ENCODE measurements around the gene TSPAN19. TPM values are rescaled to one million over a fixed set of nuclear protein-coding genes. Genes with fewer than 3 reads are reported as not detected.

Gene TSPAN19
- total and polyA plus RNA-seq, 8 donors, result 0.15 to 0.57 (median 0.44) TPM; not detected in 4

- intact Hi-C loops (cut with DNase I), result no loop called here
- Histone ChIP-seq H3K9me3 (no peaks in the 10 kb centered on the region), H3K4me1 (no peaks in the 10 kb centered on the region), H3K4me3 (no peak overlapping the region), H3K27me3 (peaks cover 0 to 3% (median 0%) of the 10 kb centered on the region in 4 donors), H3K27ac (no peak overlapping the region), H3K36me3 (no peaks in the 10 kb centered on the region)
- DNase-seq, result no peak
- TF ChIP-seq, protein P1, sequence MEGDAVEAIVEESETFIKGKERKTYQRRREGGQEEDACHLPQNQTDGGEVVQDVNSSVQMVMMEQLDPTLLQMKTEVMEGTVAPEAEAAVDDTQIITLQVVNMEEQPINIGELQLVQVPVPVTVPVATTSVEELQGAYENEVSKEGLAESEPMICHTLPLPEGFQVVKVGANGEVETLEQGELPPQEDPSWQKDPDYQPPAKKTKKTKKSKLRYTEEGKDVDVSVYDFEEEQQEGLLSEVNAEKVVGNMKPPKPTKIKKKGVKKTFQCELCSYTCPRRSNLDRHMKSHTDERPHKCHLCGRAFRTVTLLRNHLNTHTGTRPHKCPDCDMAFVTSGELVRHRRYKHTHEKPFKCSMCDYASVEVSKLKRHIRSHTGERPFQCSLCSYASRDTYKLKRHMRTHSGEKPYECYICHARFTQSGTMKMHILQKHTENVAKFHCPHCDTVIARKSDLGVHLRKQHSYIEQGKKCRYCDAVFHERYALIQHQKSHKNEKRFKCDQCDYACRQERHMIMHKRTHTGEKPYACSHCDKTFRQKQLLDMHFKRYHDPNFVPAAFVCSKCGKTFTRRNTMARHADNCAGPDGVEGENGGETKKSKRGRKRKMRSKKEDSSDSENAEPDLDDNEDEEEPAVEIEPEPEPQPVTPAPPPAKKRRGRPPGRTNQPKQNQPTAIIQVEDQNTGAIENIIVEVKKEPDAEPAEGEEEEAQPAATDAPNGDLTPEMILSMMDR (IDR thresholded peaks at IDR 0.05), result no peak
- FAIRE-seq, result no peak
- no peak for ATAC-seq
Observed at GRCh38 chr12:85043829-85044228, 7.8 kb upstream of the TSPAN19 start.

- WGBS, 2 donors, result 15 to 23% methylated on average over 1 of the region's 1 CpG
- intact Hi-C loops (cut with DNase I), result no loop called here
- no peaks in the 10 kb centered on the region for H3K27me3 ChIP-seq
- TF ChIP-seq, protein P1 (IDR thresholded peaks at IDR 0.05), result no peak
- DNase-seq, result no peak
- H3K36me3 ChIP-seq, result no peaks in the 10 kb centered on the region
- H3K4me3 ChIP-seq, result no peak overlapping the region
- H3K9me3 ChIP-seq, result no peaks in the 10 kb centered on the region
- no peak for FAIRE-seq
- no peak for ATAC-seq
- H3K4me1 ChIP-seq, result no peaks in the 10 kb centered on the region
- no peak overlapping the region for H3K27ac ChIP-seq
Observed at GRCh38 chr12:85041395-85041794, 5.3 kb upstream of the TSPAN19 start.

DNA sequence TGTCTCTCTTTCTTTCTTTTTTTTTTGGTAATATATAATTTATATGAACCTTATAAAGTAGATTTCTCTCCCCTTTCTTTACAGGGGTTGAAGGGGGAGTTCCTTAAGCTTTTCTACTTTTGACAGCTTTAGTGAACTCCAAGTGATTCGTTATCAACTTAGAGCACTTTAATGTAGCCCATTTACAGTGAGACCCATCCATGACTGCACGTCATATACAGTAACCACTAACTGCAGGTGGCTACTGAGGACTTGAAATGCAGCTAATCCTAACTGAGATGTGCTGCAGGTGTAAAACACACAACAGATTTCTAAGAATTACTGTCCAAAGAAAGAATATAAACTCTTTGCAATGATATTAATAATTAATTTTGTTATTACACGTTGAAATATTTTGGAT, 656 bp upstream of the TSPAN19 start:
- peak overlapping the region; percentile 20 to 59 (median 44) for H3K4me3 ChIP-seq
- H3K9me3 ChIP-seq, result no peaks in the 10 kb centered on the region
- H3K27ac ChIP-seq, result no peak overlapping the region
- H3K36me3 ChIP-seq, result no peaks in the 10 kb centered on the region
- H3K4me1 ChIP-seq, result no peaks in the 10 kb centered on the region
- no peak for DNase-seq
- H3K27me3 ChIP-seq, result no peaks in the 10 kb centered on the region
- intact Hi-C loops (cut with DNase I), result no loop called here
- TF ChIP-seq, protein P1 (IDR thresholded peaks at IDR 0.05), result no peak
- WGBS, 2 donors, result 7 to 8% methylated on average over 3 of the region's 3 CpGs
- peak in 3 of 4 donors; percentile 29 to 47 (median 34) for ATAC-seq
- FAIRE-seq, result no peak

- Histone ChIP-seq H3K36me3 (no peaks in the 10 kb centered on the region), H3K27me3 (peaks cover 0 to 8% (median 0%) of the 10 kb centered on the region in 4 donors), H3K27ac (no peak overlapping the region), H3K4me1 (no peaks in the 10 kb centered on the region), H3K9me3 (no peaks in the 10 kb centered on the region), H3K4me3 (no peak overlapping the region)
- intact Hi-C loops (cut with DNase I), result loop anchor here (5.0 to 10.0 kb wide), 2 partner anchors 152 to 165 kb away; no protein-coding TSS in a partner anchor
- ATAC-seq (peak; percentile 55 to 60 (median 58)), DNase-seq (no peak), FAIRE-seq (peak; percentile 91)
- TF ChIP-seq, protein P1 (IDR thresholded peaks at IDR 0.05), result peak in 3 of 4 donors; percentile 29 to 47 (median 34)
Observed at GRCh38 chr12:85029456-85029855, 6.6 kb downstream of the TSPAN19 start.

- FAIRE-seq (no peak), ATAC-seq (no peak)
Observed at GRCh38 chr12:85018098-85018497, 18.0 kb downstream of the TSPAN19 start.

More at GRCh38 chr12:85018098-85018497, 18.0 kb downstream of the TSPAN19 start:
- TF ChIP-seq, protein P1 (IDR thresholded peaks at IDR 0.05), result no peak
- intact Hi-C loops (cut with DNase I), result no loop called here
- 8 to 11% methylated on average over 2 of the region's 2 CpGs for WGBS, 2 donors
- Histone ChIP-seq H3K9me3 (no peaks in the 10 kb centered on the region), H3K4me3 (no peak overlapping the region), H3K27ac (no peak overlapping the region), H3K4me1 (no peaks in the 10 kb centered on the region), H3K36me3 (no peaks in the 10 kb centered on the region), H3K27me3 (no peaks in the 10 kb centered on the region)
- no peak for DNase-seq

Measured in pancreas (tissue), 10 donors.